ENCODE results near the gene ADAMTS4. TPM values are rescaled to one million over a fixed set of nuclear protein-coding genes. Genes with fewer than 3 reads are reported as not detected.

The ADAMTS4 gene
- total RNA-seq, 6 experiments from 2014 or later: 3.4 to 8.3 (median 6.5) TPM

- H3K27ac Mint-ChIP-seq: peak within 1 kb of the TSS; percentile 86
- peak; percentile 41 for TF ChIP-seq CTCF (IDR thresholded peaks at IDR 0.05)
- no peaks in the 10 kb centered on the region for H3K27me3 Mint-ChIP-seq (ENCODE audit: insufficient read depth)
- H3K4me1 Mint-ChIP-seq (ENCODE audit: low read depth): peaks cover 34% of the 10 kb centered on the region
- H3K4me3 Mint-ChIP-seq: peak within 1 kb of the TSS; percentile 88
- H3K36me3 Mint-ChIP-seq (ENCODE audit: low read depth): peaks cover 27% of the 10 kb centered on the region; the same call in 1 of the 2 replicates
- no peaks in the 10 kb centered on the region for H3K9me3 Mint-ChIP-seq
- peak; percentile 82 for DNase-seq
Observed at GRCh38 chr1:161159087-161159912, 39.6 kb downstream of the ADAMTS4 start, which contains the start of gene USP21. USP21 (plus strand) TSS chr1:161159500; CDS start chr1:161160641, 1,141 bp downstream.

GRCh38 chr1:161158316-161159010, 40.4 kb downstream of the ADAMTS4 start:
- no peaks in the 10 kb centered on the region for H3K27me3 Mint-ChIP-seq (ENCODE audit: insufficient read depth)
- H3K27ac Mint-ChIP-seq: peak overlapping the region; percentile 86
- no peak for DNase-seq
- peaks cover 34% of the 10 kb centered on the region for H3K4me1 Mint-ChIP-seq (ENCODE audit: low read depth)
- H3K4me3 Mint-ChIP-seq: peak overlapping the region; percentile 88
- TF ChIP-seq CTCF (IDR thresholded peaks at IDR 0.05): no peak; the same call in 1 of the 2 replicates
- H3K36me3 Mint-ChIP-seq (ENCODE audit: low read depth): peaks cover 27% of the 10 kb centered on the region; the same call in 1 of the 2 replicates
- no peaks in the 10 kb centered on the region for H3K9me3 Mint-ChIP-seq

- Mint-ChIP-seq H3K27ac (peak overlapping the region; percentile 86; the same call in 1 of the 2 replicates), H3K27me3 (ENCODE audit: insufficient read depth) (no peaks in the 10 kb centered on the region), H3K4me1 (ENCODE audit: low read depth) (peaks cover 39% of the 10 kb centered on the region), H3K36me3 (ENCODE audit: low read depth) (peaks cover 27% of the 10 kb centered on the region; the same call in 1 of the 2 replicates), H3K9me3 (no peaks in the 10 kb centered on the region), H3K4me3 (no peak overlapping the region)
- no peak for TF ChIP-seq CTCF (IDR thresholded peaks at IDR 0.05)
- no peak for DNase-seq
Observed at GRCh38 chr1:161157867-161158266, 41.0 kb downstream of the ADAMTS4 start.

- peaks cover 22% of the 10 kb centered on the region for H3K4me1 Mint-ChIP-seq (ENCODE audit: low read depth)
- no peaks in the 10 kb centered on the region for H3K27me3 Mint-ChIP-seq (ENCODE audit: insufficient read depth)
- H3K9me3 Mint-ChIP-seq: no peaks in the 10 kb centered on the region
- no peak for TF ChIP-seq CTCF (IDR thresholded peaks at IDR 0.05)
- H3K36me3 Mint-ChIP-seq (ENCODE audit: low read depth): peaks cover 21% of the 10 kb centered on the region; the same call in 1 of the 2 replicates
- peak; percentile 92 for DNase-seq
- H3K4me3 Mint-ChIP-seq: peak within 1 kb of the TSS; percentile 96
- peak within 1 kb of the TSS; percentile 99 for H3K27ac Mint-ChIP-seq
Observed at GRCh38 chr1:161153682-161154337, 45.0 kb downstream of the ADAMTS4 start, which contains the start of gene UFC1. UFC1 (plus strand) TSS chr1:161153978; CDS start chr1:161153998, 20 bp downstream.

- H3K9me3 Mint-ChIP-seq: no peaks in the 10 kb centered on the region
- no peak for DNase-seq
- H3K36me3 Mint-ChIP-seq (ENCODE audit: low read depth): peaks cover 20% of the 10 kb centered on the region; the same call in 1 of the 2 replicates
- H3K4me3 Mint-ChIP-seq: peak overlapping the region; percentile 96
- TF ChIP-seq CTCF (IDR thresholded peaks at IDR 0.05): no peak
- peak overlapping the region; percentile 99 for H3K27ac Mint-ChIP-seq
- no peaks in the 10 kb centered on the region for H3K27me3 Mint-ChIP-seq (ENCODE audit: insufficient read depth)
- peaks cover 18% of the 10 kb centered on the region for H3K4me1 Mint-ChIP-seq (ENCODE audit: low read depth)
Observed at GRCh38 chr1:161153176-161153575, 45.7 kb downstream of the ADAMTS4 start.

All from HFFc6 (cell line).